Spleen (tissue), 7 donors: ENCODE results near the gene STRN4.
A peak's percentile ranks its signal among the peaks of the same experiment; 100 is the strongest.

Experiments
- POLR2A ChIP-seq, 3 donors: fragments of 450-650 bp; IDR thresholded peaks; one replicate each; pipeline ENCODE4 v1.5.1; 2017; ENCODE audit warnings: antibody characterized with exemption in 3 of 3, mild to moderate bottlenecking in 1 of 3
- POLR2AphosphoS5 ChIP-seq, 3 donors: sonication (generic); formaldehyde crosslinking; IDR thresholded peaks; one replicate each; pipeline ENCODE4 v1.5.1; 2017; ENCODE audit warnings: antibody characterized with exemption in 3 of 3
- TF ChIP-seq, protein P1 (sequence below), 11 experiments: fragments of 200-600 bp in 7 of 11; fragments of 450-650 bp in 4 of 11; sonication (generic) in 4 of 11; IDR thresholded peaks in 8 of 11; conservative IDR thresholded peaks in 3 of 11; 1 replicate in 7 of 11; 2 replicates in 4 of 11; pipeline versions ENCODE4 v1.4.0 to v1.8.0; 2016 to 2021; ENCODE audit warnings: antibody characterized with exemption in 11 of 11, inconsistent platforms in 4 of 11, mild to moderate bottlenecking in 1 of 11
- donor health status: DM: no; HTN: no; CAD: no; lungs with moderate emphysema.
- donor health status: DM: no; HTN: no; CAD: no.
- donor health status: DM: no; HTN: no; CAD: no.

DNA sequence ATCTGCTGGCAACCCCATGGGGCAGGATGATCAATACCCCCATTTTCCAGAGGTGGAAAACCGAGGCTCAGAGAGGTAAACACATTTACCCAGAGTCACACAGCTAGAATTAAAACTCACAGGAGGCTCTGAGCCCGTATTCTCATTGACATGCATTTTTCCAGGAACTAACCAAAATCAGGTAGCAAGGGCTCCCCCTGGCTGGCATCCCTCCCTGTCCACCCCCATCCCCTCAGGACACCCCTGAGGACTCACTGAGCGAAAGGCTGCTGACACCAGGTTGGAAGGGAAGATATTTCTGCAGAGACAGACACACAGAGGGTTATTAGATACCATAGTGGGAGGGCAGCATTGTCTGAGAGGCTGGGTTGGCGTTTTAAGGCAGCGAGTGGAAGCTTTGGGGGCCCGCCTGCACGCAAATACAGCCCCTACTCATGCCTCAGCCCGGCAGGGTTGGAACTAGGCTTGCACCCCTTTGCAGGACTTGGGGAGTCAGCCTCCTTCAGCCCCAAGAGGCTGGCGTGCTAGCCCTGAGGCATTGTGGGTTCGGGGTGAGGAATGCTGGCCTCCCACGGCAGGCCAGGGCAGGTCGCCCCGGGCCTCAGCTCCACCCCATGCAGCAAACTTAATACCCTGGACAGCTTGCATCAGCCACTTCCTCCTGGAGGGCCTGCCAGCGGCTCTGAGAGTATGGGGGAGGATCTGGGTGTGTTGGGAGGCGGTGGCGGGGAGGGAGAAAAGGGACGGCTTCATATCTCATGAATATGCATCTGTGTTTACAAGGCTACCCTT is 38.2 kb upstream of the STRN4 start:
- TF ChIP-seq POLR2A (IDR thresholded peaks at IDR 0.05), result no peak
- TF ChIP-seq, protein P1, sequence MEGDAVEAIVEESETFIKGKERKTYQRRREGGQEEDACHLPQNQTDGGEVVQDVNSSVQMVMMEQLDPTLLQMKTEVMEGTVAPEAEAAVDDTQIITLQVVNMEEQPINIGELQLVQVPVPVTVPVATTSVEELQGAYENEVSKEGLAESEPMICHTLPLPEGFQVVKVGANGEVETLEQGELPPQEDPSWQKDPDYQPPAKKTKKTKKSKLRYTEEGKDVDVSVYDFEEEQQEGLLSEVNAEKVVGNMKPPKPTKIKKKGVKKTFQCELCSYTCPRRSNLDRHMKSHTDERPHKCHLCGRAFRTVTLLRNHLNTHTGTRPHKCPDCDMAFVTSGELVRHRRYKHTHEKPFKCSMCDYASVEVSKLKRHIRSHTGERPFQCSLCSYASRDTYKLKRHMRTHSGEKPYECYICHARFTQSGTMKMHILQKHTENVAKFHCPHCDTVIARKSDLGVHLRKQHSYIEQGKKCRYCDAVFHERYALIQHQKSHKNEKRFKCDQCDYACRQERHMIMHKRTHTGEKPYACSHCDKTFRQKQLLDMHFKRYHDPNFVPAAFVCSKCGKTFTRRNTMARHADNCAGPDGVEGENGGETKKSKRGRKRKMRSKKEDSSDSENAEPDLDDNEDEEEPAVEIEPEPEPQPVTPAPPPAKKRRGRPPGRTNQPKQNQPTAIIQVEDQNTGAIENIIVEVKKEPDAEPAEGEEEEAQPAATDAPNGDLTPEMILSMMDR (IDR thresholded peaks at IDR 0.05 in 8 of 11, conservative IDR thresholded peaks at IDR 0.05 in 3 of 11), result peak in 5 of 11 experiments; percentile 7 to 46 (median 31)
- TF ChIP-seq POLR2AphosphoS5 (IDR thresholded peaks at IDR 0.05), result peak; percentile 75 to 83 (median 76)
